Measurements from ENCODE around the gene TMEM18.

Gene TMEM18

GRCh38 chr2:618005-618404, 59.2 kb downstream of the TMEM18 start:
- Histone ChIP-seq H3K9ac (ENCODE audit: low read length) (no peak overlapping the region), H3K9me3 (replicated peaks; ENCODE audit: insufficient read depth, low read length) (no peaks in the 10 kb centered on the region), H3K4me1 (ENCODE audit: low read length) (no peaks in the 10 kb centered on the region), H3K27me3 (replicated peaks; ENCODE audit: insufficient read depth, low read length) (no peaks in the 10 kb centered on the region), H3K27ac (ENCODE audit: low read length) (no peak overlapping the region), H3K36me3 (replicated peaks; ENCODE audit: insufficient read depth, low read length) (no peaks in the 10 kb centered on the region), H4K20me1 (ENCODE audit: insufficient read depth, low read length) (no peaks in the 10 kb centered on the region), H3K79me2 (ENCODE audit: low read length) (no peaks in the 10 kb centered on the region), H3F3A (ENCODE audit: insufficient read depth, low read length) (no peaks in the 10 kb centered on the region), H3K4me2 (ENCODE audit: low read depth, low read length) (no peak overlapping the region), H3K9me2 (replicated peaks; ENCODE audit: insufficient read depth, low read length) (no peaks in the 10 kb centered on the region), H3K4me3 (ENCODE audit: low read length) (no peak overlapping the region), H2AFZ (ENCODE audit: low read length) (no peak overlapping the region)
- no peak for DNase-seq
- TF ChIP-seq EZH2phosphoT487 (IDR thresholded peaks at IDR 0.05; ENCODE audit: low read length) (no peak), CTCF (IDR thresholded peaks at IDR 0.05; ENCODE audit: low read length) (no peak), EZH2 (optimal IDR thresholded peaks at IDR 0.05; ENCODE audit: low read depth, low read length) (no peak)

Data from MM.1S (cell line).